ENCODE data around the gene CGB2.
A peak's percentile ranks its signal among the peaks of the same experiment; 100 is the strongest.
"Not testable (repeated sequence)": the region's sequence is repeated elsewhere in the genome, so short reads cannot be mapped to it uniquely, and the experiment has no call there.

Gene CGB2

DNA sequence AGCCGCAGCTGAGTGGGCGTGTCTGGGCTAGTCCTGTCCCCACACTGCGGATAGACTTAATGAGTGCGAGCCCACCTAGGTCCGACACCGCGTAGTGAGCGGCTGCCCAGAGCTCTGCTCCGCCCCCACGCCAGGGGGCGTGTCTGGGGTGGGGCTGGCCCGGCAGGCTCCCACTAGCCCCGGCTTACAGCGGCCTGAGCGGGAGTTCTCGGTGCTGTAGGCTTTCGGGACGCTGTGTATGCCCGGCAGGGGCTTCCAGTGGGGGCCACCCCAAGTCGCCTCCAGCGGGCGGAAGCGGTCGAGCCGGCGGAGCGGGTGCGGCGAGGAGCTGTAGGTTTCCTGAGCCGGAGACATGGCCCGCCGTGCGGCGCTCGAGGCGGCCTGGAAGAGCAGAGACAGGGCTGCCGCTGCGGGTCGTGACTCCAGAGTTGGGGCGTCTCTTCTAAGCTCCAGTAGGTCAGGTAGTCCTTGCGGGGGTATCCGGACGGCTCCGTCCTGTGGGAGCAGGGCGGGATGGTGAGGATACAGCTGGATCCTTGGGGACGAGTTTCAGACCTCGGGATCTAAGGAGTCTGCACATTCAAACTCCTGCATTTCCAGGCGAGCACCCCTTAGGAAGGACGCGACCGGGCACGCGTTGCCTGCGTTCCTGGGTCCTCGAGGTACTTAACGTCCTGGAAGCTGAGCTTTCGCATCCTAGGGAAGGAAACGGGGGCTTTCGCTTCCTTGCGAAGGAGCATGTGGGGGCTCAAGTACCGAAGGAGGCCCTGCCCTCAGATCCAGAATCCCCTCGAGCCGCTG, 24.6 kb downstream of the CGB2 start:
- ChIA-PET CTCF (interaction anchor here (0.6 to 1.3 kb wide), 6 partner anchors 14 to 143 kb away, joined by 3 to 7 read pairs (median 3); partner anchors contain the start of gene LIN7B), POLR2A (no interaction called here)
- DNase-seq (ENCODE audit: extremely low spot score), result peak; percentile 84

DNA sequence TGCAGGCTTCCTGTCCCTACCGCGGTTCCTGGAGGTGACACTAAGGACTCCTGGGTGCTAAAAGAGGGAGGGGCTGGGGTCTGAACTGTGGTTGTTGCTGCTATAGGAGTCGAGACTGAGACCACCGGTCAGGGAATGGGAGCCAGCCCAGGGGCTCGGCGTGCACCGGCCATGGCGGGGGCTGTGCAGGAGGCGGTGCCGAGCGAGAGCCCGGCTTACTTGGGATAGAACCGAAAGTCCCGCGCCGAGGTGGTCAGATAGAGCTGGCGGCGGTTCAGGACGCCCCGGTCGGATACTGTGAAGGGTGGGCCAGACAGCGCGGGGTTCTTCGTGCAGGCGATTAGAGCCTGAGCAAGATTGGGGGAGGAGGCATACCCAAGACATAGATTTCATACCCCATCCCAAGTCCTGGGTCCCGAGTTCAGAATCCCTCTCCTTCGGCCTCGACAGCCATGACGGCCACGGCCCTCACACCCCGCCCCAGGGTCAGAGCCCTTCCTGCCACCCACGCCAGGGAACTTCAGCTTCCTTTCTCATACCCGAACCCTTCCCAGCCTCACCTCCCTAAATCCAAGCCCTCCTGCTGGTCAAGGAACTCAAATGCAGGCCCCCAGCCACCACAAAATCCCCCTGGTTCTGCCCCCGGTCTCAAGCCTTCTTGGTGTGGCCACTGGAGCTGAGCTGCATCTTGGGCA, 25.4 kb downstream of the CGB2 start:
- DNase-seq (ENCODE audit: extremely low spot score); POLR2A ChIA-PET: not testable (repeated sequence)
- CTCF ChIA-PET, result interaction anchor here (0.6 to 1.9 kb wide), 9 partner anchors 13 to 142 kb away, joined by 3 to 7 read pairs (median 3); partner anchors contain the start of gene LIN7B

More for the DNA sequence above, 24.6 kb downstream of the CGB2 start:
- TF ChIP-seq, protein P1, sequence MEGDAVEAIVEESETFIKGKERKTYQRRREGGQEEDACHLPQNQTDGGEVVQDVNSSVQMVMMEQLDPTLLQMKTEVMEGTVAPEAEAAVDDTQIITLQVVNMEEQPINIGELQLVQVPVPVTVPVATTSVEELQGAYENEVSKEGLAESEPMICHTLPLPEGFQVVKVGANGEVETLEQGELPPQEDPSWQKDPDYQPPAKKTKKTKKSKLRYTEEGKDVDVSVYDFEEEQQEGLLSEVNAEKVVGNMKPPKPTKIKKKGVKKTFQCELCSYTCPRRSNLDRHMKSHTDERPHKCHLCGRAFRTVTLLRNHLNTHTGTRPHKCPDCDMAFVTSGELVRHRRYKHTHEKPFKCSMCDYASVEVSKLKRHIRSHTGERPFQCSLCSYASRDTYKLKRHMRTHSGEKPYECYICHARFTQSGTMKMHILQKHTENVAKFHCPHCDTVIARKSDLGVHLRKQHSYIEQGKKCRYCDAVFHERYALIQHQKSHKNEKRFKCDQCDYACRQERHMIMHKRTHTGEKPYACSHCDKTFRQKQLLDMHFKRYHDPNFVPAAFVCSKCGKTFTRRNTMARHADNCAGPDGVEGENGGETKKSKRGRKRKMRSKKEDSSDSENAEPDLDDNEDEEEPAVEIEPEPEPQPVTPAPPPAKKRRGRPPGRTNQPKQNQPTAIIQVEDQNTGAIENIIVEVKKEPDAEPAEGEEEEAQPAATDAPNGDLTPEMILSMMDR (IDR thresholded peaks at IDR 0.05; ENCODE audit: control extremely low read depth, extremely low read depth, low read depth, missing control alignments), result peak; percentile 9

DNA sequence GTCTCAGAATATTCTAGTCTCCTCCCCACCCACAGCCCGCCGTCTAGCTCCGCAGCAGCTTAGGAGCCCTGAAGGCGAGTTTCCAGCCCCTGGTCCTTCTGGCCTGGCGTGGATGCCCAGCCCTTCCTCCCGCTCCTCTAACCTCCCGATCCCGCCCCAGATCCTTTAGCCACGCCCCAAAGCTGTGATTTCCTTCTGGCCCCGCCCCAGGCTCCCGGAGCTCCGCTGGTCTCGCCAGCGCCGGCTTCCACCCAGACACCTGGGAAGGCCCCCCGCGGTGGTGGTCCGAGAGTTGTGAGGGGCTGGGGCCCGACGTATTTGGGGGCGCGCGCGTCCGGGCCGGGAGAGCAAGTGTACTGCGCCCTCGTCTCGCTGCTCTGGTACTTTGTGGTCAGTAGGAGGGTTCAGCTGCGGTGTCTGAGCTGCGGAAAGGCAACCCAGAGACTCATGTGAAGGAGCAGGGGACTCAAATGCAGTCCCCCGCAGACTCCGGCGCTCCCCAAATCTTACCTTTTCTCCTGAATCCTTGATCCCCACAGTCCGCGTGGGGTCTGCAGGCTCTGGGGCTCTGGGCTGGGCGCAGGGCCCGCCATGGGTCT, 26.0 kb downstream of the CGB2 start, which contains the start of gene CGB7:
Gene CGB7, minus strand, starts transcription at position 114 of the 599 bp plus-strand sequence. CDS start 2,374 bp downstream, outside the sequence.
- no peak for DNase-seq (ENCODE audit: extremely low spot score)
- ChIA-PET POLR2A (no interaction called here), CTCF (interaction anchor here (1.2 to 1.9 kb wide), 4 partner anchors 20 to 89 kb away, joined by 3 to 7 read pairs (median 4); no protein-coding TSS in a partner anchor)
- TF ChIP-seq, protein P1 (IDR thresholded peaks at IDR 0.05; ENCODE audit: control extremely low read depth, extremely low read depth, low read depth, missing control alignments), result no peak

DNA sequence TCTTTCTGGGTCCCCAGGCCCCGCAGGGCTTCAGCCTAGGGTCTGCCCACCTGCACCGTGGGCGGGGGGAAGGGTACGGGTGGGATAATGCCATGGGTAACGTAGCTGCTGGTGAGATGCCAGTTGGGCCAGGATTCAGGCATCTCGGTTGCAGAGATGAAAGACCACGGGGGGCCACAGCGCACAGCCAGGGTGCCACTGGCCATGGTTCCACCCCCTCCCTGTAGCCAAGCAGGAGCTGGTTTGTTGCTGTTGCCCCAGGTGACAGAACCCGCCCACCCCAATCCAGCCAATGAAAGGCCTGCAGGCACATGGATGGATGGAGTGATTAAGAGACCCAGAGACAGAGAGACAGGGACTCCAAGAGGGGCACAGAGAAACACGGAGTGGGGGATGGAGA, 26.9 kb downstream of the CGB2 start:
- DNase-seq (ENCODE audit: extremely low spot score), result no peak
- ChIA-PET POLR2A (interaction anchor here (0.5 kb wide), 1 partner anchor 62 kb away, joined by 3 read pairs; no protein-coding TSS in a partner anchor), CTCF (interaction anchor here (1.0 to 1.9 kb wide), 4 partner anchors 24 to 140 kb away, joined by 4 to 7 read pairs (median 4); no protein-coding TSS in a partner anchor)
- TF ChIP-seq, protein P1 (IDR thresholded peaks at IDR 0.05; ENCODE audit: control extremely low read depth, extremely low read depth, low read depth, missing control alignments), result no peak

DNA sequence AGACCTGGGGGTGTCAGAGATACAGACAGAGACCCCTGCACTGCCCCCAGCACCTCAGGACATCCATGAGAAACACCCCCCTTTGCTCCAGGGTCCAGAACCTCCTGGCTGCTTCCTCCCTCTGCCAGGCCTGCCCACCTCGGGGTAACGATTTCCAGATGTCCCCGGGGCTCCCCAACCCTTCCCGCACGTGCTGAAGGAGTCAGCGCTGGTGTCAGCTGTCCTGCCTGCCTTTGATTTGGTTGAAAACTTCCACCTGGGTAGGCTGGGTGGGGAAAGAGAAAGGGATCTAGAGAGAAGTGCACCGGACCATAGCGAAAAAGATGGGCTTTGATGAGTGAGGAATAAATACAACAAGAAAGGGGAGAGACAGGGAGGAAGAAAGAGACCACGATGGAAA, 27.4 kb downstream of the CGB2 start:
- POLR2A ChIA-PET, result no interaction called here
- TF ChIP-seq, protein P1 (IDR thresholded peaks at IDR 0.05; ENCODE audit: control extremely low read depth, extremely low read depth, low read depth, missing control alignments), result no peak
- CTCF ChIA-PET, result interaction anchor here (0.9 to 2.8 kb wide), 4 partner anchors 11 to 140 kb away, joined by 3 to 13 read pairs (median 4); no protein-coding TSS in a partner anchor
- DNase-seq (ENCODE audit: extremely low spot score), result no peak

DNA sequence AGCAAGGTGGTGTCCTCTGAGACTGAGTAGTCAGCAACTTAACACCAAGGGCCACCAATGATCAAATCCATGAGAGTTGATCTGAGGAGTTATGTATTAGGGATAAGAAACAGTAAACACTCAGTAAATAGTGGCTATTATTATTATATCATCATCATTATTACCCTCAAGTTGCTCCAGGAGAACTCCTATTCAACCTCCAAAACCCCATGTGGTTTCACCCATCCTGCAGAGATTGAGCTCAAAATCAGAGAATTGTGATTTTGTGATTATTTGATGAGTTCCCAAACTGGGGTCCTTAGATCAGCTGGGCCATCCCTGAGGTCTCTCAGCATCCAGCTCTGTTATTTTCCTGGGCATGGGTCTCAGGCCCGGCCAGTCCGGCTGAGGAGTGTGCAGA, 29.3 kb downstream of the CGB2 start:
- no peak for DNase-seq (ENCODE audit: extremely low spot score)
- TF ChIP-seq, protein P1 (IDR thresholded peaks at IDR 0.05; ENCODE audit: control extremely low read depth, extremely low read depth, low read depth, missing control alignments), result no peak
- POLR2A ChIA-PET, result no interaction called here
- CTCF ChIA-PET, result interaction anchor here (1.0 to 2.8 kb wide), 6 partner anchors 9 to 85 kb away, joined by 3 to 13 read pairs (median 6); partner anchors contain the start of gene KCNA7
